Measurements from ENCODE around the gene NOS3. TPM values are rescaled to one million over a fixed set of nuclear protein-coding genes. Genes with fewer than 3 reads are reported as not detected.

NOS3 gene
- total RNA-seq, 1 donor from 2014 or later, result 7.4 TPM

DNA sequence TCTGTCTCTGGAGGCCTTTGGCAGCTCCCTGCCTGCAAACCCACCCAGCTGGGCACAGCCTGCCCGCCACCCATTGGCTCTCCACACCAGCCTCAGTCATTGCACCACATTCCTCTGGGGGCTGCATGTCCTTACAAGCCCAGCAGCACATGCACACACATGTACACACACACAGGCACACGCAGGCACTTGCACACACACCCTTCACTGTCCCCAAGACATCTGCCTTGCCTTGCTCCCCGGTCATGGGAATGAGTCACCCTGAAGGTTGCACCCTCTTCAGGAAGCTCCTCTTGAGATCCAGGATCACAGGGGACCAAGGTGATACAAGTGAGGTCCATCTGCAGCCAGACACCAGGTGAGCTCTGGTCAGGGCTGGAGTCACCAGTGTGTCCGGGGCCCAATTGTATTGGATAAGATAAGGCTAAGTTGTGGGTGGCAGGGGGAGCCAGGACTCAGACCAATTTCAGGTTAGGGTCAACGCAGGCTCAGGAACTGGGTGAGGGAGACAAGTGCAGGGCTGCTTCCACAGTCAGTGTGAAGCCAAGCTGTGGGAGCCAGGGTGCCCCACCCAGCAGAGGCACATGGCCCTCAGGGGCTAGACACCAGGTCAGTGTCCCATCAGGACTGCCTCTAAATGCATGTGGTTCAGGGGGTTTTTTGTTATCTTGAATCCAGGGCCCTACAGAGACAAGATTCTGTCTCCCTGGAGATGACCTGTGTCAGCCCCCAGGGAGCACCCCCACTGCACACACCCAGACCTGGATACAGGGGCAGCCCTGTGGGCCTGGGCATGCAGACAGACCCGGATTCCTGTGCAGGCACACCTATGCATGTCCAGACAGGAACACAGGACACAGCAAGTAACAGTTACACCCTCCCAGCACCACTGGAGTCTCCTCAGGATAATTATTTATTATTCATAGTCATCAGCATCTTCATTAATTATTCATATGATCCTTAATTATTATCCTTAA lies 46.5 kb upstream of the NOS3 start:
- peak overlapping the region; percentile 6 for H3K27ac Mint-ChIP-seq (ENCODE audit: unreplicated experiment)
- no peaks in the 10 kb centered on the region for H3K36me3 Mint-ChIP-seq (ENCODE audit: low read depth)
- peaks cover 21% of the 10 kb centered on the region for H3K4me1 Mint-ChIP-seq
- H3K9me3 Mint-ChIP-seq, result no peaks in the 10 kb centered on the region
- DNase-seq (ENCODE audit: low read depth, low spot score), result no peak
- H3K27me3 Mint-ChIP-seq (ENCODE audit: low read depth), result no peaks in the 10 kb centered on the region
- TF ChIP-seq CTCF (conservative IDR thresholded peaks at IDR 0.05), result no peak
- H3K4me3 Mint-ChIP-seq, result no peak overlapping the region

DNA sequence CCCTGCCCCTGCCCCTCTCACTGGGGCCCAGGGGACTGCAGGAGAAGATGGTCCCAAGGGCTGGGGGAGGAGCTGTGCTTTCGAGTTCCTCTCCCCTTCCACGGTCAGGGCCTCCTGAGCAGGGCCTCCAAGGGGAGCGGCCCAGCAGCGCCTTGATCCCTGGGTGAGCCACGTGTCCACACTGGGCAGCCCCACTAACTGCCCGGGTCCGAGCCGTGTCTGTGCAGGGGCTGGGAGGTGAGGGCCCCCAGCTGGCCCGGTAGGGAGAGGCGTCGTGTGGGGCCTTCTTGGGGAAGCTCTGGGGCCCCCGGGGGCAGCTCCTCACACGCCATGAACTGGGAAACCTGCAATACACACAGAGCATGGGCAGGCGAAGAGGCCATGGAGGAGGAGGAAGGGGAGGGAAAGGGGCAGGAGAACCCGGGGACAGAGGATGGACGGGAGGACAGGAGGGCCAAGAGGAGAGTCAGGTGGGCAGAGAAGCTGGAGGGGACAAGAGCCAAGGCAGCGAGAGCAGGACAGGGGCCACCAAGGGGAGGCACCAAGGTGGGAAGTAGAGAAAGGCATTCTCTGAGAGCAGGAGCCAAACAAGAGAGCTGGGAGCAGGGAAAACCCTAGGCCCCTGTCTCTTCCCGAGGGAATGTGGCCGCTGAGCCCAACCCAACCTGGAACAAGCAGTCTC lies 45.5 kb upstream of the NOS3 start:
- Mint-ChIP-seq H3K27ac (ENCODE audit: unreplicated experiment) (peak overlapping the region; percentile 58), H3K27me3 (ENCODE audit: low read depth) (no peaks in the 10 kb centered on the region), H3K9me3 (no peaks in the 10 kb centered on the region), H3K4me1 (peaks cover 27% of the 10 kb centered on the region), H3K4me3 (no peak overlapping the region), H3K36me3 (ENCODE audit: low read depth) (no peaks in the 10 kb centered on the region)
- TF ChIP-seq CTCF (conservative IDR thresholded peaks at IDR 0.05), result no peak
- DNase-seq (ENCODE audit: low read depth, low spot score), result no peak

GRCh38 chr7:150945853-150946420 lies 44.9 kb upstream of the NOS3 start:
- no peak for DNase-seq (ENCODE audit: low read depth, low spot score)
- H3K9me3 Mint-ChIP-seq, result no peaks in the 10 kb centered on the region
- peaks cover 27% of the 10 kb centered on the region for H3K4me1 Mint-ChIP-seq
- no peak for TF ChIP-seq CTCF (conservative IDR thresholded peaks at IDR 0.05)
- H3K27ac Mint-ChIP-seq (ENCODE audit: unreplicated experiment), result peak overlapping the region; percentile 58
- no peak overlapping the region for H3K4me3 Mint-ChIP-seq
- no peaks in the 10 kb centered on the region for H3K36me3 Mint-ChIP-seq (ENCODE audit: low read depth)
- no peaks in the 10 kb centered on the region for H3K27me3 Mint-ChIP-seq (ENCODE audit: low read depth)

- no peak for DNase-seq (ENCODE audit: low read depth, low spot score)
- Mint-ChIP-seq H3K4me1 (peaks cover 27% of the 10 kb centered on the region), H3K27ac (ENCODE audit: unreplicated experiment) (no peak overlapping the region), H3K36me3 (ENCODE audit: low read depth) (no peaks in the 10 kb centered on the region), H3K4me3 (no peak overlapping the region), H3K9me3 (no peaks in the 10 kb centered on the region), H3K27me3 (ENCODE audit: low read depth) (no peaks in the 10 kb centered on the region)
- TF ChIP-seq CTCF (conservative IDR thresholded peaks at IDR 0.05), result no peak
Observed at GRCh38 chr7:150946421-150947240, 44.2 kb upstream of the NOS3 start.

- no peaks in the 10 kb centered on the region for H3K36me3 Mint-ChIP-seq (ENCODE audit: low read depth)
- H3K27me3 Mint-ChIP-seq (ENCODE audit: low read depth), result no peaks in the 10 kb centered on the region
- peaks cover 27% of the 10 kb centered on the region for H3K4me1 Mint-ChIP-seq
- H3K9me3 Mint-ChIP-seq, result no peaks in the 10 kb centered on the region
- H3K27ac Mint-ChIP-seq (ENCODE audit: unreplicated experiment), result no peak overlapping the region
- DNase-seq (ENCODE audit: low read depth, low spot score), result no peak
- H3K4me3 Mint-ChIP-seq, result no peak overlapping the region
- no peak for TF ChIP-seq CTCF (conservative IDR thresholded peaks at IDR 0.05)
Observed at GRCh38 chr7:150947241-150947745, 43.5 kb upstream of the NOS3 start.
